ENCODE measurements around the gene NDUFS4. TPM values are rescaled to one million over a fixed set of nuclear protein-coding genes. Genes with fewer than 3 reads are reported as not detected.

The NDUFS4 gene
- total and polyA plus RNA-seq, 2 of the 4 experiments (the other 2 are of a cell fraction) = 34.2 to 70.1 TPM

GRCh38 chr5:53512539-53512938 lies 47.9 kb upstream of the NDUFS4 start:
- no peak overlapping the region for H3K9ac ChIP-seq (ENCODE audit: low read depth, low read length)
- H3K36me3 ChIP-seq (ENCODE audit: control insufficient read depth, insufficient read depth, low read length) = no peaks in the 10 kb centered on the region
- H3K9me3 ChIP-seq (ENCODE audit: control insufficient read depth, insufficient read depth, low read length) = peaks cover 8% of the 10 kb centered on the region
- ChIA-PET CTCF (no interaction called here), POLR2A (ENCODE audit: unreplicated experiment) (no interaction called here)
- H4K5ac ChIP-seq (ENCODE audit: low read depth, low read length) = no peak overlapping the region
- no peak overlapping the region for H2BK20ac ChIP-seq (ENCODE audit: low read depth, low read length)
- in situ Hi-C loops (cut with MboI; ENCODE audit: low sequenced_read_pairs) = no loop called here
- H3K18ac ChIP-seq (ENCODE audit: low read depth, low read length) = no peak overlapping the region
- no peak overlapping the region; the same call in 1 of the 2 replicates for H3K14ac ChIP-seq (replicated peaks; ENCODE audit: low read depth, low read length)
- no peak overlapping the region for H3K56ac ChIP-seq (ENCODE audit: extremely low read depth, insufficient read depth, low read length)
- no peak overlapping the region for H3K4ac ChIP-seq (ENCODE audit: low read depth, low read length)
- no peak overlapping the region for H3K4me2 ChIP-seq (ENCODE audit: low read depth, low read length)
- intact Hi-C loops (cut with micrococcal nuclease) = no loop called here
- H4K91ac ChIP-seq (ENCODE audit: insufficient read depth, low read depth, low read length) = no peak overlapping the region
- no peaks in the 10 kb centered on the region for H4K20me1 ChIP-seq (ENCODE audit: insufficient read depth, low read length)
- no peak overlapping the region for H2AK5ac ChIP-seq (ENCODE audit: low read depth, low read length)
- DNase-seq (no peak), ATAC-seq (ENCODE audit: low read depth) (no peak)
- no peak overlapping the region for H2AFZ ChIP-seq (replicated peaks; ENCODE audit: low read length, poor library complexity)
- no peak overlapping the region for H3K4me3 ChIP-seq (ENCODE audit: insufficient read depth, low read depth, low read length)
- H2BK5ac ChIP-seq (ENCODE audit: low read depth, low read length, poor library complexity, severe bottlenecking) = no peak overlapping the region
- no peak overlapping the region for H3K23ac ChIP-seq (ENCODE audit: low read depth, low read length)
- TF ChIP-seq CHD1 (IDR thresholded peaks at IDR 0.05; ENCODE audit: low read depth, low read length) (no peak), CTCF (conservative IDR thresholded peaks at IDR 0.05; ENCODE audit: low read depth, low read length) (no peak), RFX5 (IDR thresholded peaks at IDR 0.05; ENCODE audit: low read depth, low read length) (no peak), MXI1 (IDR thresholded peaks at IDR 0.05; ENCODE audit: borderline replicate concordance, low read depth, low read length) (no peak), ELK1 (IDR thresholded peaks at IDR 0.05; ENCODE audit: borderline replicate concordance, low read depth, low read length) (no peak), RAD21 (IDR thresholded peaks at IDR 0.05; ENCODE audit: low read length) (no peak), MAZ (IDR thresholded peaks at IDR 0.05; ENCODE audit: borderline replicate concordance, low read depth, low read length) (no peak)
- no peaks in the 10 kb centered on the region for H3K79me1 ChIP-seq (ENCODE audit: low read depth in 1 of 2, low read length in 2 of 2)
- dilution Hi-C loops (cut with HindIII; ENCODE audit: low sequenced_read_pairs, unreplicated experiment) = no loop called here
- no peak overlapping the region for H2AK9ac ChIP-seq (replicated peaks; ENCODE audit: low read depth, low read length, poor library complexity)
- no peak overlapping the region for H2BK120ac ChIP-seq (ENCODE audit: low read depth, low read length)
- H3K27me3 ChIP-seq (ENCODE audit: control insufficient read depth, insufficient read depth, low read length) = no peaks in the 10 kb centered on the region; the same call in 1 of the 2 replicates
- no peak overlapping the region for H3K27ac ChIP-seq (ENCODE audit: insufficient read depth, low read length)
- no peak overlapping the region for H4K8ac ChIP-seq (ENCODE audit: low read depth in 2 of 2, low read length in 2 of 2)
- H2BK15ac ChIP-seq (ENCODE audit: low read depth, low read length) = no peak overlapping the region
- H3K4me1 ChIP-seq (ENCODE audit: control insufficient read depth, insufficient read depth, low read length) = no peaks in the 10 kb centered on the region
- no TSS peak for BruUV-seq (replicated peaks)
- H3K9me1 ChIP-seq (ENCODE audit: insufficient read depth, low read length) = no peaks in the 10 kb centered on the region
